Hematopoietic multipotent progenitor cell treated with erythropoietin and hydrocortisone succinate and interleukin-3 and kit ligand, for 8 days (in vitro differentiated cells): ENCODE results near the gene PCDHGA1.
"Not testable (repeated sequence)": the region's sequence is repeated elsewhere in the genome, so short reads cannot be mapped to it uniquely, and the experiment has no call there.

Source experiments
- DNase-seq: peaks from one replicate; pipeline ENCODE4 v3.0.0-alpha.2; 2015

Gene PCDHGA1

GRCh38 chr5:141349917-141350619 lies 19.8 kb downstream of the PCDHGA1 start, which contains the start of gene PCDHGB1:
PCDHGB1 (plus strand) TSS chr5:141350099; CDS start chr5:141350261, 162 bp downstream.
- peak; percentile 40 for DNase-seq

GRCh38 chr5:141351591-141351990 lies 21.3 kb downstream of the PCDHGA1 start:
- DNase-seq, result no peak

GRCh38 chr5:141354900-141355469 lies 24.7 kb downstream of the PCDHGA1 start, which contains the start of gene PCDHGA4:
PCDHGA4 (plus strand) TSS chr5:141355021; CDS start chr5:141355108, 87 bp downstream.
- DNase-seq, result no peak

- DNase-seq, result no peak
Measured at GRCh38 chr5:141355641-141356040, 25.3 kb downstream of the PCDHGA1 start.

GRCh38 chr5:141356133-141356532 lies 25.8 kb downstream of the PCDHGA1 start:
- no peak for DNase-seq

GRCh38 chr5:141356950-141357349 lies 26.6 kb downstream of the PCDHGA1 start:
- DNase-seq, result no peak

GRCh38 chr5:141359790-141360426 lies 29.6 kb downstream of the PCDHGA1 start, which contains the start of gene PCDHGB2:
PCDHGB2 (plus strand) TSS chr5:141359994; CDS start chr5:141360136, 142 bp downstream.
- peak; percentile 18 for DNase-seq

GRCh38 chr5:141360685-141361084 lies 30.4 kb downstream of the PCDHGA1 start:
- no peak for DNase-seq

- no peak for DNase-seq
Measured at GRCh38 chr5:141362719-141363118, 32.4 kb downstream of the PCDHGA1 start.

- no peak for DNase-seq
Measured at GRCh38 chr5:141363952-141364660, 33.8 kb downstream of the PCDHGA1 start, which contains the start of gene PCDHGA5. PCDHGA5 (plus strand) TSS chr5:141364162; CDS start chr5:141364331, 169 bp downstream.

GRCh38 chr5:141366016-141366896 lies 35.9 kb downstream of the PCDHGA1 start:
- DNase-seq, result no peak

- peak; percentile 7 for DNase-seq
Measured at GRCh38 chr5:141369994-141370848, 39.9 kb downstream of the PCDHGA1 start, which contains the start of gene PCDHGB3. PCDHGB3 (plus strand) TSS chr5:141370242; CDS start chr5:141370395, 153 bp downstream.

GRCh38 chr5:141371572-141372475 lies 41.5 kb downstream of the PCDHGA1 start:
- no peak for DNase-seq

- peak; percentile 4 for DNase-seq
Measured at GRCh38 chr5:141373673-141374317, 43.5 kb downstream of the PCDHGA1 start, which contains the start of gene PCDHGA6. PCDHGA6 (plus strand) TSS chr5:141373891; CDS start chr5:141374084, 193 bp downstream.

GRCh38 chr5:141374627-141375026 lies 44.3 kb downstream of the PCDHGA1 start:
- no peak for DNase-seq

GRCh38 chr5:141375444-141376155 lies 45.3 kb downstream of the PCDHGA1 start:
- DNase-seq, result not testable (repeated sequence)

- DNase-seq, result no peak
Measured at GRCh38 chr5:141382469-141383294, 52.4 kb downstream of the PCDHGA1 start, which contains the start of gene PCDHGA7. PCDHGA7 (plus strand) TSS chr5:141382742; CDS start chr5:141382900, 158 bp downstream.
